GM12878 (cell line): Measurements from ENCODE around the gene NEK7. TPM values are rescaled to one million over a fixed set of nuclear protein-coding genes. Genes with fewer than 3 reads are reported as not detected.

ENCODE experiments used
- ASH2L ChIP-seq: fragments of 300-600, 200-600 bp; sonication (generic); IDR thresholded peaks from 2 replicates; pipeline ENCODE4 v1.6.1; 2017; ENCODE audit warnings: low read depth, mild to moderate bottlenecking, borderline replicate concordance
- BACH1 ChIP-seq: fragments of 450-650 bp; IDR thresholded peaks from 2 replicates; pipeline ENCODE4 v1.6.1; 2017; ENCODE audit warnings: mild to moderate bottlenecking, borderline replicate concordance
- BMI1 ChIP-seq: fragments of 450-650 bp; IDR thresholded peaks from 2 replicates; pipeline ENCODE4 v1.6.1; 2016; ENCODE audit warnings: mild to moderate bottlenecking, moderate library complexity, borderline replicate concordance
- CBX5 ChIP-seq: sonication (generic); IDR thresholded peaks from 2 replicates; pipeline ENCODE4 v1.6.1; 2016; ENCODE audit warnings: low read depth, moderate library complexity, mild to moderate bottlenecking, inconsistent platforms
- E4F1 ChIP-seq: fragments of 450-650 bp; IDR thresholded peaks from 2 replicates; pipeline ENCODE4 v1.6.1; 2018; ENCODE audit warnings: borderline replicate concordance, mild to moderate bottlenecking; ENCODE audit not compliant: partially characterized antibody
- EGR1 ChIP-seq, 2 experiments: IDR thresholded peaks; 1 replicate in 1 of 2; 2 replicates in 1 of 2; pipeline ENCODE4 v1.6.1; 2011 to 2012; ENCODE audit warnings: low read depth in 2 of 2, low read length in 2 of 2, borderline replicate concordance in 1 of 2, mild to moderate bottlenecking in 1 of 2, moderate library complexity in 1 of 2
- ELK1 ChIP-seq: IDR thresholded peaks from 2 replicates; pipeline ENCODE4 v1.6.1; 2012; ENCODE audit warnings: low read depth, low read length, improper control_type of control experiment
- HCFC1 ChIP-seq: fragments of 150-350 bp; IDR thresholded peaks from 2 replicates; pipeline ENCODE4 v1.6.1; 2014; ENCODE audit warnings: low read length
- IKZF1 ChIP-seq: fragments of 450-650 bp; conservative IDR thresholded peaks from 2 replicates; pipeline ENCODE4 v1.6.1; 2017; ENCODE audit warnings: antibody characterized with exemption, mild to moderate bottlenecking
- MAX ChIP-seq: IDR thresholded peaks from 2 replicates; pipeline ENCODE4 v1.6.1; 2012; ENCODE audit warnings: low read depth, low read length, improper control_type of control experiment
- MLLT1 ChIP-seq: fragments of 450-650 bp; IDR thresholded peaks from 2 replicates; pipeline ENCODE4 v1.6.1; 2016; ENCODE audit warnings: mild to moderate bottlenecking
- NFYA ChIP-seq: IDR thresholded peaks from 2 replicates; pipeline ENCODE4 v1.6.1; 2011; ENCODE audit warnings: low read depth, mild to moderate bottlenecking, low read length, improper control_type of control experiment, borderline replicate concordance
- NFYB ChIP-seq: IDR thresholded peaks from 2 replicates; pipeline ENCODE4 v1.6.1; 2011; ENCODE audit warnings: low read depth, mild to moderate bottlenecking, low read length, improper control_type of control experiment, moderate library complexity; ENCODE audit not compliant: insufficient read depth
- NR2C1 ChIP-seq: fragments of 450-650 bp; IDR thresholded peaks from 2 replicates; pipeline ENCODE4 v1.6.1; 2017; ENCODE audit warnings: antibody characterized with exemption, mild to moderate bottlenecking, moderate library complexity
- POLR2A ChIP-seq: IDR thresholded peaks from 2 replicates; pipeline ENCODE4 v1.6.1; 2011; ENCODE audit warnings: low read depth, mild to moderate bottlenecking, low read length
- POLR2AphosphoS2 ChIP-seq: IDR thresholded peaks from 2 replicates; pipeline ENCODE4 v1.6.1; 2011; ENCODE audit warnings: low read depth, mild to moderate bottlenecking, low read length, improper control_type of control experiment, moderate library complexity
- RB1 ChIP-seq: fragments of 450-650 bp; formaldehyde crosslinking; IDR thresholded peaks from 2 replicates; pipeline ENCODE4 v1.6.1; 2017; ENCODE audit warnings: mild to moderate bottlenecking, borderline replicate concordance
- SRF ChIP-seq, 2 experiments: IDR thresholded peaks; 2 replicates each; pipeline ENCODE4 v1.6.1; 2011; ENCODE audit warnings: low read depth in 2 of 2, low read length in 2 of 2, mild to moderate bottlenecking in 1 of 2, moderate library complexity in 1 of 2
- TCF7 ChIP-seq: IDR thresholded peaks from 2 replicates; pipeline ENCODE4 v1.6.1; 2014; ENCODE audit warnings: antibody characterized with exemption, borderline replicate concordance
- WRNIP1 ChIP-seq: IDR thresholded peaks from 2 replicates; pipeline ENCODE4 v1.6.1; 2011; ENCODE audit warnings: low read depth, low read length, improper control_type of control experiment, borderline replicate concordance
- YBX1 ChIP-seq: fragments of 450-650 bp; IDR thresholded peaks from 2 replicates; pipeline ENCODE4 v1.6.1; 2016; ENCODE audit warnings: antibody characterized with exemption
- ZNF207 ChIP-seq: fragments of 450-650 bp; IDR thresholded peaks from 2 replicates; pipeline ENCODE4 v1.6.1; 2014; ENCODE audit warnings: antibody characterized with exemption, mild to moderate bottlenecking, borderline replicate concordance
- ZNF24 ChIP-seq: fragments of 450-650 bp; IDR thresholded peaks from 2 replicates; pipeline ENCODE4 v1.6.1; 2017; ENCODE audit warnings: antibody characterized with exemption, mild to moderate bottlenecking
- polyA plus RNA-seq, 11 experiments: library from polyadenylated mRNA; depleted of rRNA in 4 of 11; unstranded in 6 of 11; stranded (reverse) in 5 of 11; fragments of >200 nt; fragmentation: Nextera tagmentation in 4 of 11; fragmentation: Illumina TruSeq in 1 of 11; extraction: Ambion mirVana in 4 of 11; extraction: Trizol in 1 of 11; gene quantifications; 1 replicate in 1 of 11; 2 replicates in 10 of 11; pipeline versions ENCODE4 v1.2.1 to v1.2.3, GENCODE V29; 2011 to 2016; ENCODE audit warnings: inconsistent platforms in 2 of 11, missing spikeins in 2 of 11, low read depth in 1 of 11
- total RNA-seq, 4 experiments: library from RNA; depleted of rRNA in 3 of 4; stranded (reverse); fragments of >200 nt in 3 of 4; fragmentation: Illumina TruSeq in 1 of 4; extraction: Trizol in 1 of 4; gene quantifications; 2 replicates each; pipeline versions ENCODE4 v1.2.1 to v1.2.3, GENCODE V29; 2013 to 2021
- TF ChIP-seq, protein P1 (sequence below): IDR thresholded peaks from 2 replicates; pipeline ENCODE4 v1.6.1; 2011; ENCODE audit warnings: low read depth, low read length, improper control_type of control experiment, borderline replicate concordance

The NEK7 gene
- total and polyA plus RNA-seq, 10 of the 15 experiments (the other 5 are each of a cell fraction or from before 2014, with no cell fraction given): 9.4 to 77.7 (median 24.0) TPM

- TF ChIP-seq NR2C1 (no peak), SRF (IDR thresholded peaks at IDR 0.05; ENCODE audit: low read depth in 2 of 2, low read length in 2 of 2) (no peak), POLR2A (peak; percentile 80; the same call in 1 of the 2 replicates), EGR1 (IDR thresholded peaks at IDR 0.05; ENCODE audit: borderline replicate concordance in 1 of 2, low read depth in 2 of 2, low read length in 2 of 2) (peak in 1 of 2 experiments; percentile 38; a peak in 1 of 3 replicates), BACH1 (peak; percentile 52; the same call in 1 of the 2 replicates), WRNIP1 (no peak), ASH2L (no peak), MAX (no peak), CBX5 (0 out of 2 replicates have a peak, but pooled peaks have one; percentile 60), ZNF207 (peak; percentile 73; the same call in 1 of the 2 replicates), HCFC1 (0 out of 2 replicates have a peak, but pooled peaks have one; percentile 10), TCF7 (no peak), ELK1 (no peak), E4F1 (peak; percentile 69), NFYA (no peak), RB1 (0 out of 2 replicates have a peak, but pooled peaks have one; percentile 50), MLLT1 (peak; percentile 76; the same call in 1 of the 2 replicates), YBX1 (no peak), BMI1 (no peak), POLR2AphosphoS2 (peak; percentile 88), NFYB (peak; percentile 73; the same call in 1 of the 2 replicates), IKZF1 (peak; percentile 77), ZNF24 (no peak)
- TF ChIP-seq, protein P1, sequence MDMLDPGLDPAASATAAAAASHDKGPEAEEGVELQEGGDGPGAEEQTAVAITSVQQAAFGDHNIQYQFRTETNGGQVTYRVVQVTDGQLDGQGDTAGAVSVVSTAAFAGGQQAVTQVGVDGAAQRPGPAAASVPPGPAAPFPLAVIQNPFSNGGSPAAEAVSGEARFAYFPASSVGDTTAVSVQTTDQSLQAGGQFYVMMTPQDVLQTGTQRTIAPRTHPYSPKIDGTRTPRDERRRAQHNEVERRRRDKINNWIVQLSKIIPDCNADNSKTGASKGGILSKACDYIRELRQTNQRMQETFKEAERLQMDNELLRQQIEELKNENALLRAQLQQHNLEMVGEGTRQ: peak; percentile 17; the same call in 1 of the 2 replicates
Observed at GRCh38 chr1:198158735-198159589, 2.2 kb downstream of the NEK7 start (continued).
